HCT116 (cell line): ENCODE measurements around the gene ADAM8.

Experiments used
- EZH2 ChIP-seq: fragments of 200-600 bp; sonication (generic); IDR thresholded peaks from 2 replicates; pipeline ENCODE4 v1.6.1; 2017; ENCODE audit warnings: antibody characterized with exemption, mixed run types
- JUND ChIP-seq: IDR thresholded peaks from 2 replicates; pipeline ENCODE4 v1.6.1; 2012
- SIN3A ChIP-seq: IDR thresholded peaks from 2 replicates; pipeline ENCODE4 v1.6.1; 2012; ENCODE audit warnings: low read depth
- YY1 ChIP-seq: IDR thresholded peaks from 2 replicates; pipeline ENCODE4 v1.6.1; 2011; ENCODE audit warnings: low read length, low read depth, moderate library complexity, mild to moderate bottlenecking; ENCODE audit not compliant: insufficient replicate concordance; ENCODE audit errors: extremely low read depth

GRCh38 chr10:133306941-133307379 is 30.3 kb upstream of the ADAM8 start:
- no peak for TF ChIP-seq SIN3A
- no peak for TF ChIP-seq JUND
- TF ChIP-seq EZH2 = no peak
- TF ChIP-seq YY1 = no peak
